ENCODE results near the gene CCDC86.

The CCDC86 gene

DNA sequence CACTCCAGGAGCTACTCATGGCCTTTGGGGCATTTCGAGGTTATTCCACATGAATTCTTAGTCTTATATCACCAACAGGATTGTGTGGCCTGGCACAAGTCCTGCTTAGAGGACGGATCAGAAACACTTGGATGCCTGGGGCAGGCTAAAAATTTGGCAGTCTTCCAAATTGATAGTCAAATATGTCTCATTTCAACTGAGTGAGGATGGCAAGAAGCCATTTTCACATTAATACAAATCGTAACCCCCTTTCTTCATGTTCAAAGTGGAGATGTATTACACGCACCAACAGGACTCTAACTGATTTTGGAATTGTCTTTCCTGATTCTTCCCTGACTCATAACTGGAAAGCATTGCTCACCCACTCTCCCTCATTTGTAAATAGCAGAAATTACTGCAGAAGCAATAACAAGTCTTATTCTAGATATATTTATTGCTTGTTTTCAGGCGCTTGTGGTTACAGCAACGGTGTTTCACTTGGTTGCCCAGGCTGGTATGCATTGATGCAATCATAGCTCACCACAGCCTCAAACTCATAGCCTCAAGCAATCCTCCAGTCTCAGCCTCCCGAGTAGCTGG, 10.3 kb upstream of the CCDC86 start:
- no peak for DNase-seq

DNA sequence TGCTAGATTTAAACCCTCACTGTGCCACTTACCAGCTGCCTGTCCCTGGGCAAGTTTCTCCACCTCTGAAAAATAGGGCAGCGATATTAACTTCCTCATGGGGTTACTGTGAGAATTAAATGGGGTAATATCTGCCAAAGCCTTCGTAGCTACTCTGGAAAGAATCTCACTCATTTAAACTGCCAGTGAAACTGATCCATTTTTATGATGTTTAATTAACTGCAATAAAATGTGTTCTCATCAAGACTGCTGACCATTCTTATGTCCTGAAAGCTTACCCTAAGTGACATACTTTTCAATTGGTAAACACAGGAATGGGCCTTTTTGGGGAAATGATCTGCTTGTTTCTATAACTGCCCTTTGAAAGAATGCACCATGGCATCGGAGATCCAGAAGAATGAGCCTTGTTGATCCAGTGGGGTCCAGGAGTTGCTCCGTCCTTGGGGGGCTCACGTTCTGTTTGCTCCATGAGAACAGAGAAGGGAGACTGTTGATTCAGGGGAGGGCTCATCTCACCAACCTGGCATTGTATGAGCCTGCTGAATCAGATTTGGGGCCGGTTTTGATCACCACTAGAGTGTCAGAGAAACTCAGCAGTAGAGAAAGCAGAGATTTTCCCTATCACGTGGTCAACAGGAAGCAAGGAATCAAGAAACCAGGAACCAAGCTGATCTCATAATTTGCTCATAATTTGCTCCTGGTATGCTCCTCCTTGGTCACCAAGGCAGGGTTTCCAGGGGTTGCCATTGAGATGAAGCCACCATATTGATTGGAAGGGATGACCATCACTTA, 7.0 kb upstream of the CCDC86 start:
- no peak for DNase-seq

DNA sequence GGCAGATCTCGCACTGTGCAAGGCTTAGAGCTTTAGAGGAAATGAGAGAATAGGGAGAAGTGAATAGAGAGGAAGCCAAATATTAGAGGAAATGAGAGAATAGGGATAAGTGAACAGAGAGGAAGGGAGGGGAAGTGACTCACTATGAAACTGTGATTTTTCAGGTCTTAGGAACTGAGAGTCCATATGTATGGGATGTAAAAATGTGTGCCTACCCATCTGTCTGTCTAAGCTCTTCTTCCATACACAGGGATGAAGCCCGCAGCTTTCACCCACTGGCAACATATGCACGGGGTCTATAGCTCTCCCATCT, 6.4 kb upstream of the CCDC86 start:
- no peak for DNase-seq

DNA sequence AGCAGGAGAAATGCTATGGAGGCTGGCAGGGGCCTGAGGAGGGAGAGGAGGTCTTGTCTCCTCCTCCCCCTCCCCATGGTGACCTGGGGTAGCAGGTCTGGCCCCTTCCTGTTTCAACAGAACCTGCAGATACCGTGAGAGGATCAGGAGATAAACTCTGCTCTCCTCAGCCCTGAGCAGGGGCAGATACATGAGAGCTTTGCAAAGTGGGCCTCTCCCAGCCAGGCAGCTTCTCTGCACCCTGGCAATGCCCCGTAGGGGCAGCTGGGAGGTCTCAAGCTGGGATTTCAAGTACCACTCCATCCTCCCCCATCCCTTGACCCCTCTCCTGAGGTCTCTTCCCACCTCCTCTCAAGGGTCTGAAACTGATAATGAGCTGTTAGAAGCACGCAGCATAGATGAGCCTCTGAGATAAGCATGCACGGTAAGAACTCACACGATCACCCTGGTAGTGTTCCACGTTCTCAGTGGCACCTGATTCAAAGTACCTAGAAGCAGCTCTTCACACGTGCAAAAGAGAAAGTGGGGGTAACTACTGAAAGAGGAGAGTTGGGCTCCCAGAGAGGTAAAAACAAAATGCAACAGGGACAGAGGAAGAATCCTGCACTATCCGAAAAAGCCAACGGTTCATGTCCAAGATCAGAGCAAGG, 4.9 kb upstream of the CCDC86 start:
- no peak for DNase-seq

DNA sequence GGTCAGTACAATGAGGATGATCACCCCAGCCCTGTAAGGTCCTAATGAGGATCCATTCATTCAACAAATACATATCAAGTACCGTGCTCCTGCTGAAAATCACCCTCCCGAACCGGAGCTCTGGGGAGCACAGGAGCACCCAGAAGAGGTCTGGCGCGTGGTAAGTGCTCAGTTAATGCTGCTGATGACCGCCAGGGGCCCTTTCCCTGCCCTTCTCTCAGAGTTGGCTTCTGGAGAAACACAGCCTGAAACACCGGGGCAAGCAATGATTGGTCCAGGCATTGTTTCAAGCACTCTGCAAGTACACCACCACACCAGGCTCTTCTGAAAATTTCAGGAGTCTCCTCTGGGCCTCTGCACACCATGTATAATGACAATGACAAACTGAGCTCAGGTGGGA, 3.8 kb upstream of the CCDC86 start:
- DNase-seq: no peak

DNA sequence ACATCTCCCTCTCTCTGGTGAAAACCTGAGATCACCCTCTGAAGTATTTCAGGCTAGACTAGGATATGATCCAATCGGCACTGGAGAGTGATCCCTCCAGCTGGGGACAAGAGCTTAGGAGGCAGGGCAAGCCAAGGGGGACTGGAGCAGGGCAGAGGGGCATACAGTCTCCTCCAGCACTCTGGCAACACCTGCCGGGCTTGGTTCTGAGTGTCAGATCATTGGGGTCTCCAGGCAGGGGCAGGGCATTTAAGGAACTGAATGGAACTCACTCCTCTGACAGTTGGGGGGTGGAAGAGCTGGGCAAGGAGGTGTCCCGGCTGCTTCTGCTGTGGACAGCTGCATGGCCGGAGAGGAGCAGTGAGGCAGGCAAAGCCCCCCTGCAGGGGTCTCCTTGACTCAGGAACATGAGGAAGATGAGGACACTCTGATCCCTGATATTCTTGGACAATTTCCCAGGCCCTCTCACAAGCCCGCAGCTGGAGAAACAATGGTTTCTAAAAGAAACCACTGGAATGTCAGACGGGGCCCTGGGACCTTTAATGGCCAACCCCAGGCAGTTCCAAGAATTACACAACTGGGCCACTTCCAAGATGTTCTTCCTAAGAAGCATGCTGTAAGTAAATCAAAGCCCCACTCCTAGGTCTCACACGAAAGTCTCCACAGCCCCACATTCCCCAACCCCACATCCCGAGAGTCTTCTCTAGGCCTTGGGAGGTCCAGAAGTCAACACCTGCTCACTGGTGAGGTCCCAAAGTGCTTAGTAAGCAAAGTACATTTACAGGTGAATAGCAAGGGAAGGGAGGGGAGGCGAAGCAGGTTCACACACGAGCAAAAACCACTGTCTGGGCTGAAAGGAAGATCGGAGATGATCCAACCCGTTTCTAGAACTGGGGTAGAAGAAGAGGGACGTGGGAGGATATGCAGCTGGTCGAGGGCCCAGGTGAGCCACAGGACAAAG, 1.2 kb upstream of the CCDC86 start:
- no peak for DNase-seq

DNA sequence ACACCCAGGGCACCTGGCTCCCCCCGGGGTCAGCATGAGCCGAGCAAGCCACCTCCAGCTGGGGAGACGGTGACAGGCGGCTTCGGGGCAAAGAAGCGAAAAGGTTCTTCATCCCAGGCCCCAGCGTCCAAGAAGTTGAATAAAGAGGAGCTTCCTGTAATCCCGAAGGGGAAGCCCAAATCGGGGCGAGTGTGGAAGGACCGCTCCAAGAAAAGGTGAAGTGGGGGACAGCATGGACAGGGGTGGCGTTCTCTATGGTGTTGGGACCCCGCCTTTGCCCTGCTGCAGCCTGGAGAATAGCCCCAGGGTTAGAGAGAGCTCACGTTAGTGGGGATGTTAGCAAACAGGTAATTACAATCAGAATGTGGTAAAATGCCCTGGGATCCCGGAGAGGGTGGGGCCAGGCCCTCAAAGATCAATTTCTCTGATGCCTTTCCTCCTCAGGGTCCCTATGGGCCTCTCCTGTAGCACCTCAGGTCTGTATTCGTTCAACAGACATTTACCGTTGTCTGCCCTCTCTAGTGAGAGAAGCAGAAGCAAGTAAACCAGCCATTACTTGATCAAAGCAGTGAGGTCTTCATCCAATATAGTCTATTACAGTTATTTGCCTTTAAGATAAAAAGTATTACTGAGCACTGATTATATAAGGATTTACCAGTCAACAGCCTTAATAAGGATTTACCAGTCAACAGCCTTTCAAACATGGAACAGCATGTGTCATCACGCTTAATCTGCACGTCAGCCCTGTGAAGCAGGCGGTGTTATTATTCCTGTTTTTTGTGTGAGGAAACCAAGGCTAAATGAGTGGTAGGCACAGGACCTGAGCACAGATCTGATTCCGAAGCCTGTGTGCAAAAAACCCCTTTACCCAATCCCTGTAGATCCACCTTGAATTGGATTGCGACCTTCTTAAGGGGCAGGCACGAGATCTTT, 1.0 kb downstream of the CCDC86 start:
- no peak for DNase-seq

DNA sequence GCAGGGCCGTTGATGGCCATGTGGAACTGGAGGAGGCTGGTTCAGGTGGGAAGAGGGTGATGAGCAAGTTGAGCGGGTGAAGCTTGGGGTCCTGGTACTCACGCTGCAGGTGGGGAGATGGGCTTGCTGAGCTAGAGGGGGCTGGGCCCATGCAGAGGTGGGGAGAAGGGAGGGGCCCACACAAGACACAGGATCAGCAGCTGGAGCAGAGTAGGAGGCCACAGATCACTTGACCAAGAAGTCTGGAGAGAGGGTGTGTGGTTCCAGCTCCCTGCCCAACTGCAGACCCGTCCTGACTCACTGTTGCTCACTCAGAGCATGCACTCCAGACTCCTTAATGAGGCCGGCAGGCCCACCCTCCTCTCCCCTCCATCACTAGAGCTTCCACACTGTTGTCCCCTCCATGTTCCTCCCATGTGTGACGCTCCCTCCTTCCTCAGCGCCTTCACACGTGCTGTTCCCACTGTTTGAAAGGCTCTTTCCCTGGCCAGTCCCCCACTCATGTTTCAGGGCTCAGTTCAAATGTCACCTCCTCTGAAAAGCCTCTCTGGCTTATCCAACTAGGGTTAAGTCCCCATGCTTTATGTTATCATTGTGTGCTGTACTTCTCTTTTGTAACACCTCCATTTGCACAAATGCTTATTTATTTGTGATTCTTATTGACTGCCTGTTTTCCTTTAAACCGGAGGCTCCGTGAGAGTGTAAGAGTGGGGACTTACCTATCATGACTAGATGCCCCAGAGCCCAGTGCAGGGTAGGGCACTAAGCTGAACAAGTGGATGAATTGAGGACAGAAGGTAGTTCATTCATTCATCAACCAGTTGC, 2.3 kb downstream of the CCDC86 start:
- no peak for DNase-seq

DNA sequence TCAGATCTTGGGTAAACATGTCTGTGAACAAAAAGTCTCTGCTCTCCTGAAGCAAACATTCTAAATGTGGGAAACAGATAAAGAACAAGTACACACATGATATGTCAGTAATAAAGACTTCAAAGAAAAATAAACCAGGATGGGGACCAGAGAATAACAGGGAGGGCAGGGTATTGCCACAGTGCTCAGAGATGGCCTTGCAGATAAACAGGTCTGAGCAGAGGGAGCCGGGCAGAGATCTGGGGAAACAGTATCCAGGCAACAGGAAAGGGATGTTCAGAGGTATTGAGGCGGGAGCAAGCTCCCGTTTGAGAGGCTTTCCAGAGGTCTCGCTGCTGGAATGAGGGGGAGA, 2.9 kb downstream of the CCDC86 start:
- no peak for DNase-seq

DNA sequence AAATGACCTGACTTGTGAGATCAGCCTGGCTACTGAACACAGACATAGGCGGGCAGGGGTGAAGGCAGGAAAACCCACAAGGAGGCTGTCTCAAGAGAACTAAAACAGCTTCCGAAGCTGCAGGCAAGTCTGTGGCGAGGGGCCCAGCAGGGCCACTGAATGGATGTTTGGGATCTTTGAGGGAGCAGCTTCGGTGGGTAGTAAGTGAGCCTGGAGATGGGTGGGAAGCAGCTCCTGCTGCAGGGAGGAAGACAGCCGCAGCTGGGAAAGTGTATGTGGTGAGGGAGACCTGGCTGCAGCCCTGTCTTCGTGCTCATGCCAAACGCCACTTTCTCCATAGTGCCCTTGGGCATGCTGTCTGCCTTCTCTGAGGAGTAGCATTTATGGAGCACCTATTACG, 3.4 kb downstream of the CCDC86 start:
- DNase-seq: no peak

DNA sequence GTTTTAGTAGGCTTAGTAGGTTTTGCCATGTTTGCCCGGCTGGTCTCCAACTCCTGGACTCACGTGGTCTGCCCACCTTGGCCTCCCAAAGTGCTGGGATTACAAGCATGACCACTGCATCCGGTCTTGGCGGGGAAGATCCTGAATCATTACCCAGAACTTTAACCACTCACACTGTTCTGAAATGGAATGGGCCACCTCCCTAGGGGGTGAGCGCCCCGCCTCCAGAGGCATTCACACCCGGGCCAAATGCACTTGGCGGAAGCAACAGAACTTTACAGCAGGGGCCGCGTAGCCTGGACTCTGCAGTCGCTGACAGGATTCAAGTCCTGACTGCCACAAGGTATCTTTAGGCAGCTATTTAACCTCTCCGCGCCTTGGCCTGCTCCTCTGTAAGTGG, 5.4 kb downstream of the CCDC86 start:
- no peak for DNase-seq

DNA sequence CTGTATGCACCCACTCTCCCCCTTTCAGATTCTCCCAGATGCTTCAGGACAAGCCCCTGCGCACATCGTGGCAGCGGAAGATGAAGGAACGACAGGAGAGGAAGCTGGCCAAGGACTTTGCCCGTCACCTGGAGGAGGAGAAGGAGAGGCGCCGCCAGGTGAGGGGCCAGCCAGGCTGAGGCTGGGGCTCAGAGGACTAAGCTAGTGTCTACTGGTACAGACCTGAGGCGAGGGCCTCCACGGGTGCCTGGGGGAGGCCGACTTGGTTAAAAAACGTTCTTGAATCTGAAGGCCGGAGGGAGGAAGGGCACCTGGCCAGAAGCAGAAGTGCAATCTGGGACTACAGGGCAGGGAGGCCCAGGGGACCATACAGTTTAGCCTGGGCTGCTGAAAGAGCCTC, 6.0 kb downstream of the CCDC86 start:
- DNase-seq: no peak

DNA sequence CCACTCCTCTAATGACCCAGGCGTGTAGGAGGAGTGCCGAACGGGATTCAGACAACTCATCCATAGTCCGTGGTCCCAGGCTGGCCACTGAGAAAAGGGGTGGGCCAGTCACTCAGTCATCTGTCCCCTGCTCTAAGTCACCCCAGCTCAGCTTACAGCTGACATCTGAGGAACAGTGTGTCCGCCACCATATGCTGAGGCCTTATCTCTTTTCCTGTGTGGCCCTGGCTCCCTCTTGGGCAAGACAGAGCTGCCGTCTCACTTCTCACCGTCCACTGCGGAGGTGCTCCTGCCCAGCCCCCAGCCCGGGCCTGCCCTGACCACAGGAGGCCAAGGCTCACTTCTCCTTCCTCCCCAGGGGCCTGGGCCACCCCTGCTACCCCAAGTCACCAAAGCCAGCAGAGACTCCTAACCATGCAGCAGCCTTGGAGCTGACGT, 6.8 kb downstream of the CCDC86 start:
- DNase-seq: no peak

DNA sequence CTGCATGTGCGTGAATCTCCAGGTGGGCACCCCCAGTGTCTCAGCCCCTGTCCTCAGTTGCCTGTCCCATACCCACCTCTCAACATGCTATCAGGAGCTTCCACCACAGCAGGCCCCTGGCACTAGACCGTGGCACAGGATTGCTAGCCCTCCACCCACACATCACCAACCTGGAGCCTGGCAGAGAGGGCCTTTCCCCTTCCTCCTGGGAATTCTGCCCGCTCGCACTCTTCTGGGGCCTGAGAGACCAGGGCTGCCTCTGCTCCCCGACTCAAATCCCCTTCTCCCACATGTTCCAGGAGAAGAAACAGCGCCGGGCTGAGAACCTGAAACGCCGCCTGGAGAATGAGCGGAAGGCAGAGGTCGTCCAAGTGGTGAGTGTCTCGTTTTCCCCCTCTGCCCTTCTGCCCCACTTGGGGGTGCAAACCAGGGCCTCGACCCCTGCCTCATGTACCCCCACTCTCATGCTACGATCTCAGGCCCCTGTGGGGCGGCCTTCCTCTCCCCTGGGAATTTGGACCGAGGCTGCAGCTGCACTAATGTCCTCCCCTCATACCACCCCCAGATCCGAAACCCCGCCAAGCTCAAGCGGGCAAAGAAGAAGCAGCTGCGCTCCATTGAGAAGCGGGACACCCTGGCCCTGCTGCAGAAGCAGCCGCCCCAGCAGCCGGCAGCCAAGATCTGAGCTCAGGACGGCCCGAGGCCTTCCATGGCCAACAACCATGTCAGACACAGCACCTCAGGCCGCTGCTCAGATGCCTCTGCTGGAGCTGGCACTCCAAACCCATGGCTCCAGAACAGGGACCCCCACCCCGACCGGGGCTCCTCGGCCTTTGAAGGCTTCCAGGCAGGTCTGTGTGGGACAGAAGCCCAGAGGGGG, 8.0 kb downstream of the CCDC86 start:
- DNase-seq: no peak

DNA sequence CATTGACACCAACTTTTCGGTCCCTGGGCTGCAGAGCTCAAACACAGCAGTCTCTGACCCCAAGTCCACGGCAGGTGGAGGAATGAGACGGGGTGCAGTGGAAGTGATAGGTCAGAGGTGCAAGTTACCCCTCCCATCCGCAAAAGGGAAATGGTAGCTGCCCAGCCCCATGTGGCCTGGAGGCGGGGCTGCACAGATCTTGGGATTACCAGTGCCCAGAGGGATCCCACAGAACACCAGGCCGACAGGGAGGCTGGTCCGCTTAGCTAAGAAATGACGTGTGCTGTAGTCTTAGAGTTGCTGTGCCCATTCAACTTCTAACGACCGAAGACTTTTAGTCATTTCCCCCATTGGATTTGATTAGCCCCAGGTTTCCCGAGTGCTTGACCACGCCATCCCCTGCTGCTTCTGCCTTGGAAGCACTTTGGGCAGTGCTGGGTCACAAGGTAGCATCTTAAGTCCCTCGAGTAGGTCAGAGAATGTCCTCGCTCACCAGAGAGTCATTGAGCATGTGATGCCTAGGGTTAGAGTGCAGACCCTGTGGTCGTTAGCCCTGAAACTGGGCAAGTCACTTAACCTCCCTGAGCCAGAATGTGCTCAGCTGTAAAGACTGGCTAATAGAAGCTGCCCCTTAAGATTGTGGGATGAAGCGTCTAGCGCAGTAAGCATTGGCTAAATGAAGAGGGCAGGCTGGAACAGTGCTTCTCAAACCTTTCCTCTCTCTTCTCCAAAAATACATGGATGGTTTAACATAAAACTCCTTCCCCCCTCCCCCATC, 9.6 kb downstream of the CCDC86 start:
- no peak for DNase-seq

DNA sequence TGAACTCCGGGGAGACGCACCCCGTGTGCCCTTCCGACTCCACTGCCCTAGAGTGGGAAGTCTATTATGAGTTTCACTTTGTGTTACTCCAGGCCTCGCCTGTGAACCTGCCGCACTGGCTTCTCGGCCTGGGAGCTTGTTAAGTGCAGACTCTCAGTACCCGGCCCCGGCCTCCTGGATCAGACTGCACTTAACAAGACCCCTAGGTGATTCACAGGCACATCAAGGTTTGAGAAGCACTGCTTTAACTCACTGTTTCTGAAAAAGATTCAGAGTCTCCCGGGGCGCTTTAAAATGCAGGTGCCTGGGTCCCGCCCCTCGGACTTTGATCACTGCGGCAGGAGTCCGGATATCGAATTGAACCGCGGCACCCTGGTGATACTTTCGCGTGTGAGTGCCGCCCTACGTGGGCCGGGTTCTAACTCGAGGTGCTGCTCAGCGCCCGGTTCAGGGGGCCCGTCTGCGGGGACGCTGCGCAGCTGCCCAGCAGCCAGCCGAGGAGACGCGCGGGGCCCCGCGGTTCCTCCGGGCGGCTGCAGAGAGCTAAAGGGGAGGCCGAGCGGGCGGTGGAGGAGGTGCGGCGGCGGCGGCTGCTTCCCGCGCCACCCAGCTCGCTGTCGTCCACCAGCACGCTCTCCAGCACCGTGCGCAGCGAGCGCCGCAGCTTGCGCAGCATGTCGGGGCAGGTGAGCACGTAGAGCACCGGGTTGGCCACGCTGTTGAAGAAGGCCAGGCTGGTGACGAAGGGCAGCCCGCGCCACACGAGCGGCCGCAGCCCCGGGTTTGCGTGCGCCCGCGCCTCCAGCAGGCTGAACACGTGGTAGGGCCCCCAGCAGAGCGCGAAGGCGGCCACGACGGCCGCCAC, 10.4 kb downstream of the CCDC86 start:
- no peak for DNase-seq

DNA sequence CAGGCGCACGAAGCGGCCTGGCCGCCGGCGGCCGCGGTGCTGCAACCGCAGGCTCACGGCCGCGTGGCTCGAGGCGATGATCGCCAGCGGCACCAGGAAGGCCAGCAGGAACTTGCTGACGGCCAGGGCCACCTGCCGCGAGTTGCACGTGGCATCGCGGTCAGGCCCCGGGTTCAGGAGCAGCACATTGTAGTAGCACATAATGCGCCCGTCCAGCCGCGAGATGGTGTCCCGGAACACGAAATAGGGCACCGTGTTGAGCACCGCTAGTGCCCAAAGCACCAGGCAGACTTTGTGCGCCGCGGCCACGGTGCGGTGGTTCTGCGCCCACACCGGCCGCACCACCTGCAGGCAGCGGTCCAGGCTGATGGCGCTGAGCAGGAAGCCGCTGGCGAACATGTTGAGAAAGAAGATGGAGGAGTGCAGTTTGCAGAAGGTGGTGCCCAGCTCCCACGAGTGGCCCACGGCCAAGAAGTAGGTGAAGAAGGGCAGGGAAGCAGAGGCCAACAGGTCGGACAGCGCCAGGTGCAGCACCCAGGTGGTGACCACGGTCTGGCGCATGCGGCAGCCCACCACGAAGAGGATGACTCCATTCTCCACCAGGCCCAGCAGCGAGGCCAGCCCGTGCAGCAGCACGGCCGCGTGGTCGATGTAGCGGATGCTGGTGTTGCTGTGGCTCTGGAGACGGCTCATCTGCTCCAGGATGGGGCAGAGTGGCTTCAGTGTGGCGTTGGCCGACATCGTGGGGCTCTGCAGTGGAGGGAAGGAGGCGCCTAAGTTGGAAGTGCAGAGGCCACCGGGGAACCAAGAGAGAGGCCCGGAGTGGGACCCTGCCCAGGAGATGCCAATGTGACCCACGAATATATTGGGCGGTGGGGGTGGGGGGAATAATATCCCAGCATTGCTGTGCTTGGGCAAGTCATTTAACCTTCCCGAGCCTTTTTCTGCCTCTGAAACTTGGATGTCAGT, 11.4 kb downstream of the CCDC86 start:
- DNase-seq: no peak

Data from NCI-H2171 (cell line).